GM19035 (cell line): Measurements from ENCODE around the gene TTL.
"Not testable (repeated sequence)": the region's sequence is repeated elsewhere in the genome, so short reads cannot be mapped to it uniquely, and the experiment has no call there.

Experiments
- ATAC-seq: cut with Tn5 transposase; IDR thresholded peaks from one replicate; pipeline ENCODE4 v1.9.1; 2021; ENCODE audit not compliant: unreplicated experiment

The TTL gene

DNA sequence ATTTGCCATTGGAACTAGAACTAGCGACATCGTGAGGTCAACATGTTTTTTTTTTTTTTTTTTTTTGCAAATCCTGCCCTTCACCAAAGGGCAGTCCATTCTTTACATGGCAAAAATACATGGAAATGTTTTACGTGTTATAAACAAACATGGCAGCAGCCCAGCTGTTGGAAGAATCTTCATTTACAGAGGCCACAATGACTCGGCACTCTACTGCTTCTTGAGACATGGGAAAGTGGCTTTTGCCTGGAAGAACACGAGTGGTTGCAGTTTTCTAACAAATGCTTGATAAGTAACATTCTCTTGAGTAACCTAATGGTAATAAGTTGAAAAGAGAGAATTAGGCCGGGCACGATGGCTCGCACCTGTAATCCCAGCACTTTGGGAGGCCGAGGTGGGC, 37.5 kb downstream of the TTL start:
- no peak for ATAC-seq

GRCh38 chr2:112520234-112520783, 38.4 kb downstream of the TTL start:
- no peak for ATAC-seq

DNA sequence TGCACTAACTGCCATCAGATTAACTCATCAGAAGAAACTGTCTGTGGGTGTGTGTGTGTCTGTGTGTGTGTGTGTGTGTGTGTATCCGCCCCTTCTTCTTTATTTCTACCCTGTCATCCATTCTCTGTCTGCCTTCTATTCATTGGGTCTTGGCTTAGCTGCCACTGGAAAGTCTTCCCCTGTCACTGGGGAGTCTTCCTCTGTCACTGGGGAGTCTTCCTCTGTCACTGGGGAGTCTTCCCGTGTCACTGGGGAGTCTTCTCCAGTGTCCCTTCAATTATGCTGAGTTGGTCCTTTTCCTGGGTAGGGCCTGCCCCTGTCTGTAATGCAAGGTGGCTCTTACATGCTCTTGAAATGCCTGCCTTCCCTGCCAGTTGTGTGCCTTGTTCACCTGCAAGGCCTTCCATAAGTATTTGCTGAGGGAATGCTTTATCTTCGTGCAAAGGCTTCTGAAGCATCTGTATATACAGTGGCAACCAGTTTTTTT, 41.4 kb downstream of the TTL start:
- no peak for ATAC-seq

DNA sequence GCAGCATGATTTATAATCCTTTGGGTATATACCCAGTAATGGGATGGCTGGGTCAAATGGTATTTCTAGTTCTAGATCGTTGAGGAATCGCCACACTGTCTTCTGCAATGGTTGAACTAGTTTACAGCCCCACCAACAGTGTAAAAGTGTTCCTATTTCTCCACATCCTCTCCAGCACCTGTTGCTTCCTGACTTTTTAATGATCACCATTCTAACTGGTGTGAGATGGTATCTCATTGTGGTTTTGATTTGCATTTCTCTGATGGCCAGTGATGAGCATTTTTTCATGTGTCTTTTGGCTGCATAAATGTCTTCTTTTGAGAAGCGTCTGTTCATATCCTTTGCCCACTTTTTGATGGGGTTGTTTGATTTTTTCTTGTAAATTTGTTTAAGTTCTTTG, 42.3 kb downstream of the TTL start:
- not testable (repeated sequence) for ATAC-seq

DNA sequence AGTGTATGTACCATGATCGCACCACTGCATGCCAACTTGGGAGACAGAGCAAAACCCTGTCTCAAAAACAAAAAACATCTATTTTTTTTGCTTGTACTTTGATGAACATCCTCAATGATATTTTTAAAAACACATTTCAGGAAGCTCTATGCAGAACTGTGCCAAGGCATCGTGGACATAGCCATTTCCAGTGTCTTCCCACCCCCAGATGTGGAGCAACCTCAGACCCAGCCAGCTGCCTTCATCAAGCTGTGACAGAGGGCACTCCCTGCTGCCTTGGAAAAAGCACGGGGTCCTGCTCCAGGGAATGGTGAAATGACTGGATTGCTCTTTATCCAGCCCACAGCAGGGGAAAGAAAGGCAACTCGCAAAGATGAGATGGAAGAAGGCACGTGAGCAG, 46.6 kb downstream of the TTL start:
- ATAC-seq: no peak

- no peak for ATAC-seq
Observed at GRCh38 chr2:112529757-112530156, 47.8 kb downstream of the TTL start.

DNA sequence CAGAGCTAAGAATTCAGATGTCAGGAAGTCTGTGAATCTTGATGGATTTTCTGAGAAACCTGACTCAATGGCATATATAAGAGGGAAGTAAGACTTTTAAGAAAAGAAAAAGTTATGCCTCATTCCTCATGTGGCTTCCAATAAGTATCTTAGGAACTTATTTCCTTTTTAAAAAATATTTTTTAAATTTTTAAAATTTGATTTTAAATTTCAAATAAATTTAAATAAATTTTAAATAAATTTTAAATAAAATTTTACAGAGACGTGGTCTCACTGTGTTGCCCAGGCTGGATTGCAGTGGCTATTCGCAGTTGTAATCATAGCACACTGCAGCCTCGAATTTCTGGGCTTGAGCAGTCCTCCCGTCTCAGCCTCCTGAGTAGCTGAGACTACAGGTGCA, 48.8 kb downstream of the TTL start:
- no peak for ATAC-seq

GRCh38 chr2:112534826-112535225, 52.9 kb downstream of the TTL start:
- no peak for ATAC-seq

DNA sequence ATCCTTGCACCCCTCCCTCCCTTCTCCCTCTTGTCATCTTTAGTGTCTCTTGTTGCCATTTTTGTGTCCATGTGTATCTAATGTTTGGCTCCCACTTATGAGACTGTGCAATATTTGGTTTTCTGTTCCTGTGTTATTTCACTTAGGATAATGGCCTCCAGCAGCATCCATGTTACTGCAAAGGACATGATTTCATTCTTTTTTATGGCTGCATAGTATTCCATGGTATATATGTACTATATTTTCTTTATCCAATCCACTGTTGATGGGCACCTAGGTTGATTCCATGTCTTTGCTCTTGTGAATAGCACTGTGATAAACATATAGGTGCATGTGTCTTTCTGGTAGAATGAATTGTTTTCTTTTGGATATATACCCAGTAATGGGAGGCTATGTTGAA, 54.7 kb downstream of the TTL start:
- not testable (repeated sequence) for ATAC-seq

GRCh38 chr2:112539306-112539705, 57.4 kb downstream of the TTL start:
- no peak for ATAC-seq

DNA sequence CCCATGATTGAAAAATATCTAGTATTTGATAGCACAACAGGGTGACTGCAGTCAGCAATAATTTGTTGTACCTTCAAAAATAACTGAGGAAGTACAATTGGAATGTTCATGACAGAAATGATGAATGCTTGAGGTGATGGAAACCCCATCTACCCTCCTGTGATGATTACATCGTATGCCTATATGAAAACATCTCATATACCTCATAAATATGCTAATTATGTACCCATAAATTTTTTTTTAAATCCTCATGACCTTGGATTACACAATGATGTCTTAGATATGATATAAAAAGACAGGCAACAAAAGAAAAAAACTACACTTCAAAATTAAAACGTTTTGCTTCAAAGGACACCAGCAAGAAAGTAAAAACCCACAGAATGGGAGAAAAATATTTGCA, 59.0 kb downstream of the TTL start:
- ATAC-seq: no peak

- ATAC-seq: peak; percentile 51
Observed at GRCh38 chr2:112541315-112542122, 59.6 kb downstream of the TTL start.

GRCh38 chr2:112542123-112542983, 60.4 kb downstream of the TTL start, which contains the start of gene POLR1B:
Gene POLR1B (plus strand): TSS chr2:112542465. CDS start chr2:112542495, 30 bp downstream.
- peak; percentile 82 for ATAC-seq

- ATAC-seq: no peak
Observed at GRCh38 chr2:112542984-112543661, 61.2 kb downstream of the TTL start.

- ATAC-seq: no peak
Observed at GRCh38 chr2:112547333-112547732, 65.4 kb downstream of the TTL start.

DNA sequence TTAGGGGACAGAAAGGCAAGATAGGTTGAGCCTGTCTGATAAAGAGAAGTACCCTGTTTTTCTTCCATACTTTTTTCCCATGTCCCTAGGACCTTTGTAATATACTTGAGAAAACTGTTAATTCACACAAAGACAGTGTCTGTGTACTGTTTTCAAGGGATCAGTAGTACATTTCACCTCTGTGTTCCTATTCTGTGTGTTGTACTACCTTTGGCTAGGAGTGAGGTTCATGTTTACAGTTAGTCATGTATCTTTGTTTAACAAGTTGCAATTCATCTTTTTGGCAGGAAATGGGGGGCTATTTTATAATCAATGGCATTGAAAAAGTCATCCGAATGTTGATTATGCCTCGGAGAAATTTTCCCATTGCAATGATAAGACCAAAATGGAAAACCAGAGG, 67.0 kb downstream of the TTL start:
- ATAC-seq: no peak

GRCh38 chr2:112566104-112566503, 84.1 kb downstream of the TTL start:
- ATAC-seq: no peak

- not testable (repeated sequence) for ATAC-seq
Observed at GRCh38 chr2:112566508-112566907, 84.6 kb downstream of the TTL start.

DNA sequence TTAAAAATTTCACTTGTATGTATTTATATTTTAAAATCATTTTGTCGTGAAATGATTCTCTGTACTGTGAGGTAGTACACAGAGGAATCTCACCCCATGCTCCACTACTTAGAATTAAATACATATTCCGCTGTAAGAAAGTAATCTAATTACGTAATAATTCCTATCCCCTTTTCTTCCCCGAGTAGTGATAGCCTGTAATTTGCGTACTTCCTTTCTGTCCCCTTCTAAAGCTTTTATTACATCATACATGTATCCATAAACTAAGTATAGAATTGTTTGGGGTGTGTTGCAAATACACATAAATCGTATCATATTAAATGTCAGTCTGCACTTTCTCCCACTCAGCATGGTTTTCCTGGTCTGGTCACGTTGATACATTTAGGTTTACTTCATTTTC, 90.0 kb downstream of the TTL start:
- no peak for ATAC-seq

DNA sequence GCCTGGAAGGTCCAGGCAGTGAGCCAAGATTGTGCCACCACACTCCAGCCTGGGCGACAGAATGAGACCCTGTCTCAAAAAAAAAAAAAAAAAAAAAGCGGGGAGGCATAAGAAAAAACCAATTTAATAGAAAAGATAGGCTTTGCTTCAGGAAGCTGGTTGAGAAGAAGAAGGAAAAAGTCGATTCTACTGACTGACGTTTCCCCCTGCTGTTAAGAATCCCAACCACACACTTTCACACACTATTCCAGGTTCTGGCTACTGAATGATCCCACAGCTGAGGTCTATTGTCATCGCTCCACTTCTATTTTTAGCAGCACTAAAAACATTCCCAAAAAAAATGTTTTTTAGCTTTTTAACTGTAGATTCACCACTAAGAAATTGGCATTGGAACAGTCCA, 95.8 kb downstream of the TTL start:
- no peak for ATAC-seq

DNA sequence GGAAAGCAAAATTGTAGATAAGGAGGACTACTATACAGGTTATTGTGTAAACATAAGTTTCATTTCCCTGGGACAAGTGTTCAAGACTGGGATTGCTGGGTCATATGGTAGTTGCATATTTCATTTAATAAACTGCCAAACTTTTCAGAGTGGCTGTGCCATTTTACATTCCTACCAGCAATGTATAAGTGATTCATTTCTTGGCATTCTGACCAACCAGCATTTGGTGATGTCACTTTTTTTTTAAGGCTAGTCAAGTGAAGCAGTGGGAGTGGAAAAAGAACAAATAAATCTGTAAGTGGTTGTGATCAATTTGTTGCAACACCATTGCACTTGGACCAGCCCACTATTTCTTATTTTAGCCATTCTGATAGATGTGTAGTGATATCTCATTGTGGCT, 97.3 kb downstream of the TTL start:
- ATAC-seq: no peak
